Kidney tubule cell (primary cell): Measurements from ENCODE around the gene GPR84.

ENCODE experiments used
- DNase-seq: peaks from one replicate; pipeline ENCODE4 v3.0.0-alpha.2; 2018; ENCODE audit warnings: low spot score

Gene GPR84

GRCh38 chr12:54324617-54325441, 39.5 kb downstream of the GPR84 start, which contains the start of gene COPZ1:
Gene COPZ1 (plus strand): TSS chr12:54325131. CDS start chr12:54325164, 33 bp downstream.
- peak; percentile 100 for DNase-seq

GRCh38 chr12:54321363-54321762, 42.9 kb downstream of the GPR84 start:
- no peak for DNase-seq
